Cerebellar cortex (tissue), 1 donor: Measurements from ENCODE around the gene RAB44.
"Not testable (repeated sequence)": the region's sequence is repeated elsewhere in the genome, so short reads cannot be mapped to it uniquely, and the experiment has no call there.

Source experiments
- DNase-seq: peaks from one replicate; pipeline ENCODE4 v3.0.0-alpha.2; 2015; ENCODE audit warnings: low spot score

The RAB44 gene

GRCh38 chr6:36715469-36715868 lies 17.8 kb downstream of the RAB44 start:
- DNase-seq, result no peak

- DNase-seq, result no peak
Observed at GRCh38 chr6:36716476-36717093, 19.0 kb downstream of the RAB44 start.

- no peak for DNase-seq
Observed at GRCh38 chr6:36717231-36717825, 19.7 kb downstream of the RAB44 start.

- no peak for DNase-seq
Observed at GRCh38 chr6:36717871-36718540, 20.4 kb downstream of the RAB44 start.

- no peak for DNase-seq
Observed at GRCh38 chr6:36718560-36718959, 20.9 kb downstream of the RAB44 start.

- DNase-seq, result no peak
Observed at GRCh38 chr6:36719126-36719525, 21.5 kb downstream of the RAB44 start.

- DNase-seq, result no peak
Observed at GRCh38 chr6:36720251-36721141, 22.9 kb downstream of the RAB44 start.

- DNase-seq, result no peak
Observed at GRCh38 chr6:36721369-36722140, 23.9 kb downstream of the RAB44 start.

- DNase-seq, result no peak
Observed at GRCh38 chr6:36722365-36722764, 24.7 kb downstream of the RAB44 start.

GRCh38 chr6:36722879-36723278 lies 25.3 kb downstream of the RAB44 start:
- DNase-seq, result no peak

GRCh38 chr6:36723992-36724391 lies 26.4 kb downstream of the RAB44 start:
- not testable (repeated sequence) for DNase-seq

GRCh38 chr6:36724514-36725390 lies 27.1 kb downstream of the RAB44 start:
- peak; percentile 61 for DNase-seq

GRCh38 chr6:36725581-36725980 lies 28.0 kb downstream of the RAB44 start:
- no peak for DNase-seq

GRCh38 chr6:36727505-36728021 lies 29.9 kb downstream of the RAB44 start:
- DNase-seq, result no peak

- no peak for DNase-seq
Observed at GRCh38 chr6:36728289-36729160, 30.9 kb downstream of the RAB44 start.

- DNase-seq, result no peak
Observed at GRCh38 chr6:36729161-36729524, 31.5 kb downstream of the RAB44 start.

GRCh38 chr6:36730424-36731380 lies 33.1 kb downstream of the RAB44 start:
- no peak for DNase-seq

GRCh38 chr6:36731622-36732310 lies 34.1 kb downstream of the RAB44 start:
- DNase-seq, result no peak
